HG02623 (cell line): ENCODE data around the gene HEBP2.
A peak's percentile ranks its signal among the peaks of the same experiment; 100 is the strongest.

ENCODE experiments used
- ATAC-seq: cut with Tn5 transposase; IDR thresholded peaks from one replicate; pipeline ENCODE4 v1.9.1; 2021; ENCODE audit warnings: moderate library complexity; ENCODE audit not compliant: unreplicated experiment

Gene HEBP2

GRCh38 chr6:138451043-138451442, 47.0 kb downstream of the HEBP2 start:
- ATAC-seq: no peak

GRCh38 chr6:138454981-138455706, 51.1 kb downstream of the HEBP2 start:
- no peak for ATAC-seq

GRCh38 chr6:138455746-138456400, 51.9 kb downstream of the HEBP2 start:
- ATAC-seq: peak; percentile 86

GRCh38 chr6:138456401-138456790, 52.4 kb downstream of the HEBP2 start:
- no peak for ATAC-seq

GRCh38 chr6:138461647-138462046, 57.6 kb downstream of the HEBP2 start:
- no peak for ATAC-seq

GRCh38 chr6:138464085-138464484, 60.1 kb downstream of the HEBP2 start:
- no peak for ATAC-seq

- ATAC-seq: no peak
Observed at GRCh38 chr6:138465007-138465645, 61.1 kb downstream of the HEBP2 start.

GRCh38 chr6:138467901-138468300, 63.9 kb downstream of the HEBP2 start:
- no peak for ATAC-seq

GRCh38 chr6:138468320-138469015, 64.4 kb downstream of the HEBP2 start:
- no peak for ATAC-seq
